HG03064 (cell line): ENCODE measurements around the gene SPSB1.

Experiments
- ATAC-seq: cut with Tn5 transposase; IDR thresholded peaks from one replicate; pipeline ENCODE4 v1.9.1; 2021; ENCODE audit warnings: low read depth; ENCODE audit not compliant: unreplicated experiment

Gene SPSB1

GRCh38 chr1:9292361-9293240 is at the start of gene SPSB1:
SPSB1 (plus strand) TSS chr1:9292894; CDS start chr1:9355892, 62,998 bp downstream.
- ATAC-seq = no peak

- no peak for ATAC-seq
Observed at GRCh38 chr1:9243066-9243739, 49.5 kb upstream of the SPSB1 start.

DNA sequence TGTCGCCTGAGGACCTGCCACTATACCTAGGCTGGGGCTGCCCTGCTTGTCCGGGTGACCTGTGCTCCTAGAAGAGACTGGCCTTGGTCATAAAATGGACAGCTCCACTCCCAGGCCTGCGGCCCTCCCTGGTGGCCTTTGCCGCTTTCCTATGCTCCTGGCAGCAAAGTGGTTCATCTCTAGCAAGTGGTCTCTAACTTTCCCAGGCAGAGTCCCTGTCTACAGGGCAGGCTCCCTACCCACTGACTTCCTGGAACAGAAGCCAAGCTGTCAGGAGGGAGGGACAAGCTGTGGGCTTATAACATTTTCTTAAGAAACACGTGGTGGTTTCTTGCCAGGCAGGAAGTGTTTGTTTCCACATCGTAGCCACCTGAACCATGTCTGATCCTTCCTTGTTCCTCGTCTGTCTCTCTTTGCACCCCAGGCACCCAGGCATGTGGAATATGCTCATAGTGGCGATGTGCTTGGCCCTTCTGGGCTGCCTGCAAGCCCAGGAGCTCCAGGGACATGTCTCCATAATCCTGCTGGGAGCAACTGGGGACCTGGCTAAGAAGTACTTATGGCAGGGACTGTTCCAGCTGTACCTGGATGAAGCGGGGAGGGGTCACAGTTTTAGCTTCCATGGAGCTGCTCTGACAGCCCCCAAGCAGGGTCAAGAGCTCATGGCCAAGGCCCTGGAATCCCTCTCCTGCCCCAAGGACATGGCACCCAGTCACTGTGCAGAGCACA is 48.0 kb upstream of the SPSB1 start:
- no peak for ATAC-seq

- ATAC-seq = no peak
Observed at GRCh38 chr1:9245230-9245619, 47.5 kb upstream of the SPSB1 start.

GRCh38 chr1:9245661-9246060 is 47.0 kb upstream of the SPSB1 start:
- no peak for ATAC-seq

DNA sequence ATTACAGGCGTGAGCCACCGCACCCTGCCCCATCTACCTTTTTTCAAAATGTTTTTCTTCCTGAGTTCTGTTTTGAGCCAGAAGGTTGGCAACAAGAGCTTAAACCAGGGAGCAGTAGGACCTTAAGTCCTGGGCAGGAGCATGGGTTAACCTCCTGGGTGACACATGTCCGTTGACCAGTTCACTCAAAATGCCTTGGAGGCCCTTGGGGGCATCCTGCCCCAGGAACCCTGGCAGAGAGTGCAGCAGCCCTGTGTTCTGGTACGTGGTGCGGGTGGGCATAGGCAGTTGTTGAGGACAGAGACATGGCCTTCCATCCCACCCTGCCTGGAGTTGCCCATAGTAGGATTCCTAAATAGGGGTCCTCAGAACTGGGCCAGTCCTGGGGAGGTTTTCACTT is 46.5 kb upstream of the SPSB1 start:
- no peak for ATAC-seq

DNA sequence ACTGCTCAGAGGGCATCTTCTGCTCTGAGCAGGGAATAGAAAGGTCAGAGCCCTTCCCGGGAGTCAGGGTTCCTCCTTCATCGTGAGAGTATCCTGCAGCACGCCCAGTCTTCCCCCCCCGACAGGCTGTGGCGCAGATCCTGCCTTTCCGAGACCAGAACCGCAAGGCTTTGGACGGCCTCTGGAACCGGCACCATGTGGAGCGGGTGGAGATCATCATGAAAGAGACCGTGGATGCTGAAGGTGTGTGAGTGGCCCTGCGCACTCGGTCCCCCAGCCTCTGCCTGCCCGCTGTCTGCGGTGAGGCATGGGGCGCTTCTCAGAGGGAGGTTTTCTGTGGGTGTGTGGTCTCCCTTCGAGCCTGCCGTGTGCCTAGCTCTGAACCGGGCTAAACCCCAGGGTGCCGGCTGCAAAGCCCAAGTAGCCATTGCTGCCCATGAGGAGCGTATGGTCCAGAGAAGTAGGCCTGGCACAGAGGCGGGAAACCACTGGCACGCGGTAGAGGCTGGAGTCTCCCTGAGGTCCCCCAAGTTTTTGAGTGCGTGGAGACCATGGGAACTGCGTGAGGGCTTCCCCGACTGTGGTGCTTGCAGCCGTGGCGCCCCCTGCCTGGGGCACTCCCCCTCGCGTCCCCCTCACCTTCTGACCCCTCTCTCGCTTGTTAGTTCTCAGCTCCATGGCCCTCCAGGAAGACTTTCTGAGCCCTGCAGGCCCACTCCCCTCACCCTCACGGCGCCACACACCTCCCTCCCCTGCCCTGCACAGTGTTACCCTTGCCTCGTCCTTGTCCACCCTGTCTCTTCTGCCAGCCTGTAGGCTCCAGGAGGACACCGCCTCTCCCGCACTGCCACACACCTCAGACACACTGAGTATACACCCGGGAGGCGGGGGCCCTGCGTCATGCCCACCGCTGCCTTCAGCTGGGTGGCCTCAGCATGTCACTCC is 45.6 kb upstream of the SPSB1 start:
- ATAC-seq = no peak

- ATAC-seq = no peak
Observed at GRCh38 chr1:9247894-9248293, 44.8 kb upstream of the SPSB1 start.

DNA sequence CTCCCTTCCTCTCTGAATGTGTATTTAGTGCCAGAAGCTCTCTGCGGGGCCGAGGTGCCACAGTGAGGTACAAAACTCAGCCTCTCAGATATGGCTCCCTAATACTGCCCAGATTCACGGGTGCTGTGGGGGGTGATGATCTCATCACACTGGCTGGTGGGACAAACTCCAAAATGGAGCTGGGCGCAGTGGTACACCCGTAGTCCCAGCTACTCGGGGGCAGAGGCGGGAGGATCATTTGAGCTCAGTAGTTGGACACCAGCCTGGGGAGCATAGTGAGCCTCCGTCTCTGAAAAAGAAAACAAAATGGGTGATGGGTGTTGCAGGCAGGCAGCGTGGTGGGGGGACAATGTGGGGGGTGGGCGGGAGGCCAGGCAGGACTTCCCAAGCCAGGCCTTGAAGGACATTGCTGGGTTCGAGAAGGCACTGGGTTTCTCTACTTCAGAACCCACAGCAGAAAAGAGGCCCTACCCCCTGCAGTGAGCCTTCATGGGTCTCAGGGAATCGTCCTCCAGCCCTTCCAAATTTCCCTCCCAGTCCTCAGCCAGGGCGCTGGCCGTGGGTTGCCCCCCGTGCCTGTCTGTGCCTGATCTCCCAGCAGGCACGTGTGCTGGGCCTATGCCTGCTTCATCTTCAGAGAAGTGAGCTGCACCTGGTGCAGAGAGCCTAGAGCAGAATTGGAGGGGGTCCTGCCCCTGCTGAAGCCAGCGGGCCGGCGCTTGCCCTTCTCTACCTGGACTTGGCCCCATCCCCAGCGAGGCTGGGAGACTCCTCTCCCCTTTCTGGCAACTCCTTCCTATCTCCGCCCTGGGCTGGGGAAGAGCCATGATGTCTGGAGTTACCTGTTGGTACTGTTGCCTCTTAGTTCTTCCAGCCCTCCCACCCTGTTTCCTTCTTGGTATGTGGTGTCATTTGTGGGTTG is 44.1 kb upstream of the SPSB1 start:
- ATAC-seq = no peak

DNA sequence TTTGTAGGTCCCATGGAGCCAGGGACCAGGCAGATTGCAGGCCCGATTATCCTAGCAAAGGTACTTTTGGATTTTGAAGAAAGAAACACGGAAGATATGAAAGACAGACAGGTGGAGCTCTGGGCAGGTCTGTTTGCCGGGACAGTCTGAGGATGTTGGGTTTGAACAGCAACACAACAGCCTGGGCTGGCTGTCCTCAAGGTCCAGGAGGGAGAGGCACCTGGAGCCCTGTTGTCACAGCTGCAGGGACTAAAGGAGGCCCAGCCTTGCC is 43.5 kb upstream of the SPSB1 start:
- no peak for ATAC-seq

DNA sequence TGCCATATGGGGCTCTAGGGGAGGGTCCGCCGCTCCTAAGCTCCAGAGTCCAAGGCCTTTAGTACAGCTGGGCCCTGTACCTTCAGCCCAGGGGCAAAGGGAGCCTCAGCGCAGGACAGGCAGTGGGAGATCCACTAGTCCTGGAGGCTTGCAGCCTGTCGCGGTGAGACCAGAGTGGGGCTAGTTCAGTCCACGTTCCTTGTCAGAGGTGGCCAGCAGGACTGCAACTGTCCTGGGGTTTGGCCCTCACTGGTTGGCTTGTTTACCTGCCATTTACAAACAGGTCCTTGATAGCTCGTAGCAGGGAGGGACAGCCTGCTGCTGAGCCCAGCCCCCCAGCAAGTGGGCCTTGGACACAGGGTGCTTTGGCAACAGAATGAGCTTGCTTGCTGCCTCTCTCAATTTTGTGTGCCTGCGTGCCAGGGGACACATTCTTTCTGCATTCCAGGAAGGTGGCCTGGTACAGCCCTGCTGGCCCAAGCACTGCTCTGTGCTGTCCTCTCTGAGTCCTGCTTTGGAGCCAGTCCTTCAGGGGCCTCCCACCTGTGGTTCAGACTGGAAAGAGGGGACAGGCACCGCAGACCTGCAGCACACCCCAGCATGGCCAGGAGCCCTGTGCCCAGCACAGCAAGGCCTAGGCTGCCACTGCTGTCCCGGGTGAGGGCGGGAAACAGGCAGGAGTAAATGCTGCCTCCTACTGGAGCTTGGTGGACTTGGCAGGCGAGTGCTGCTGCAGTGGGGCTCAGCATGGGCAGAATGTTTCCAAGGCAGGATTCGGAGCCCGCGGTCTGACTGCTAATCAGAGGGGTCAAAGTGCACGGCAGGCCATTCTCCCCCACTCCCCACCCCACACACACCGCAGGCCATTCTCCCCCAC is 42.9 kb upstream of the SPSB1 start:
- no peak for ATAC-seq

DNA sequence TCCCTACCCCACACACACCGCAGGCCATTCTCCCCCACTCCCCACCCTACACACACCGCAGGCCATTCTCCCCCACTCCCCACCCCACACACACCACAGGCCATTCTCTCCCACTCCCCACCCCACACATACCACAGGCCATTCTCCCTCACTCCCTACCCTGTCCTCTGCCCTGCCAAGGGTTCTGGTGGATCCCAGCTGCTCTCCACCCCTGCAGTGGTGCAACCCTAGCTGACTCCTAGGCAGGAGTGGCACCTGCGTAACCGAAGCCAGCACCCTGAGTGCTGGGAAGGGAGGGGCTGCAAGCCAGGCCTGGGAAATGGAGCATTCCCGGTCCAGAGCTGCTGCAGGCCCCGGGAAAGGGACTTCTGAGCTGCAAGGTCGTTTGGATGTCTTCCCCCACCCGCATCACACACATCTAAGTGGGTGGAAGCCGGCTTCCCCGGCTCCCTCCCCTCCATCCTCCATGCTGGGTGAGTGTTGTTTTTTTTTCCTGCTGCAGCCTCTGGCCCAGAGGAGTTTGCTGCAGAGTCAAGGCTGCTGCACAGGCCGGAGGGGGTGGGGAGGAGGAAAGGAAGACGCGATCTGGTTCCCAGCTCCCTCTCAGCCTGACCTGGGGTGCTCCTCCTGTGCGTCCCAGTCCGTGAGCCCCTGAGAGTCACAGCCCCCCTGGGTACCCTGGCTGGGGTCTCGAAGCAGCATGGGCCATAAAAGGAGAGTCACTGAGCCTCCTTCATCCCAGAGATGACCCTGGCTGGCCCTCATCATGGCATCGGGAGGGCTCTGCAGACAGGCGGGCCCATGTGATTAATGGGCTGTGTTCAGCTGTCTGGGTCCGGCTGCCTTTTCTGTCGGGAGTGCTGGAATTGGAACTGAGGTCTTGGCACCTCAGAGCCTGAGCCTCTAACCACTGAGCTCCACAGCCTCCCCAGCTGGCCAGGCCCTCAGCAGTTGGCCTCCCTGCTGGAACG is 42.0 kb upstream of the SPSB1 start:
- no peak for ATAC-seq

DNA sequence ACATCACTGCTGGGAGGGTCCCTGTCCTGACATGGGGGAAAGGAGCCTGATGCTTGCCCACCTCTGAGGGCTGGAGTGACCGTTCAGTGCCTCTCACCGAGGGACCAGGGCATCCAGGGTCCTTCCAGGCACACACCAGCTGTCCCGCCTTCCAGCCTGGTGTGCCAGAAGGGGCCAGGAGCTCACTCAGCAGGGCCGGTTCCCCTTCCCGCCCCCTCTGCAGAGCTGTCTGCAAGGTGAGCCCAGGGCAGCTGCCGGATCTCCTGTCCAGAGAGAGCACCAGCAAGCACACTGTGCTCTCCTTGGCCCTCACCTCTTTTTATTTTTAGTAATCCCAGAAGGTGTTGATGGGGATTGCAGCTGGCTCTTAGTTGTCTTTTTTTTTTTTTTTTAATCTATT is 41.2 kb upstream of the SPSB1 start:
- no peak for ATAC-seq

- ATAC-seq = no peak
Observed at GRCh38 chr1:9253004-9253403, 39.7 kb upstream of the SPSB1 start.

DNA sequence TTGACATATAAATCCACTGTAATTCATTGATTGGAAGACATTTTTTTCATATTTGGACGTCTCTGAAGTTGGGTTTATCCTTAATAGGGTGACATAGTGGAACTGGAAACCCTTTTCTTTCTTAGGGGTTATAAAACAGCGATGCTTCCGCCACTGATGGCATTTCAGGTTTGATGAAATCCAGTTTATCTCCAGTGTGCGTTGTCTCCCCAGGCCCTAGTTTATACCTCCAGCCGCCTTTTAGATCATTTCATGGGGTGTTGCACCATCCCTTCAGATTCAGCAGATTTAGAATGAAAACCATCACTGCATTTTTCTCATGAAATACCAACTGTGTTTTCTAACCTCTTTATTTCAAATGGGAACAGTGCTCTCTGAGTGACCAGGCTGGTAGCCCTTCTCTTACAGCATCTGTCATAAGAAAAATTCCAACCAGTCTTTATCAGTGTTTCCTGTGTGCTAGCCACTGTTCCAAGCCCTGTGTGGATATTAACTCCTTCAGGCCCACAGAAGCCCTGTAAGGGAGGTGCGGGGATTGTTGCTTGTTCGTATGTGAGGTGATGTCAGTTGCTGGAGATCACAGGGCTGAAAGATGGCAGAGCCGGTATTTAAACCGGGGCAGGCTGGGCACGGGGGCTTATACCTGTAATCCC is 39.1 kb upstream of the SPSB1 start:
- no peak for ATAC-seq

- no peak for ATAC-seq
Observed at GRCh38 chr1:9256332-9256731, 36.4 kb upstream of the SPSB1 start.

GRCh38 chr1:9257851-9258250 is 34.8 kb upstream of the SPSB1 start:
- no peak for ATAC-seq
